NCI-H146 (cell line): Measurements from ENCODE around the gene GPR18.

Source experiments
- DNase-seq: peaks from one replicate; lab custom pipeline; 2025; lab: John Stamatoyannopoulos, UW

GPR18 gene

DNA sequence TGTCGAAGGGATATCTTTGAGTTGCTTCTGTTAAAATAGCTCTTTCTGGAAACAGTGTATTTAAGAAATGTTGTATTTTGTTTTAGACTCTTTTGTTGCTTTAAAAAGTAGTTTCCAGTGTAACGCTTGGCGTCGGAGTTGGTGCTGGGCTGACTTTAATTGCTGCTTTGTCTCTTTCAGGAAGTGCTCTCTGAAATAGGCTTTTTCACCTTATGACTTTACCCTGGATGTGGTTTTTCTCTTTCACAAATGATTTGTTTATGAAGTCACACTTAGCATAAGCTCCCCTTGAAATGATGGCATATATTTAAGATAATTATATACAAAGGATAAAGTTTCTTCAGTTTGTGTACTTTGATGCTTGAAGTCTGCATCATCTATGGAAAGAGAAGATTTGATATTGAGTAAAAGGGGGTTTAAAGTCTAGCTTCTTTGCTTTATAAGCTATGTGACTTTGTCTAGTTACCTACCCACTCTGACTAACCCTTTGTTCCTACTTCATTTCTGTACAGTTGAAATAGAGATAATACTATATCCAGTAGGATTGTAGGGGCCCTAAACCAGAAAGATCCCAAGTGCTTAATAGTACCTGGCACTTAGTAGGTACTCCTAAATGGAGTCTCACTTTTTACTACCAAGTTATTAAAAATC lies at the start of gene GPR18:
GPR18 (minus strand) TSS at position 170 of the 651 bp plus-strand sequence. CDS start 2,507 bp downstream, outside the sequence.
- no peak for DNase-seq

- no peak for DNase-seq
These were observed 49.6 kb upstream of the GPR18 start for GRCh38 chr13:99307648-99308339.

DNA sequence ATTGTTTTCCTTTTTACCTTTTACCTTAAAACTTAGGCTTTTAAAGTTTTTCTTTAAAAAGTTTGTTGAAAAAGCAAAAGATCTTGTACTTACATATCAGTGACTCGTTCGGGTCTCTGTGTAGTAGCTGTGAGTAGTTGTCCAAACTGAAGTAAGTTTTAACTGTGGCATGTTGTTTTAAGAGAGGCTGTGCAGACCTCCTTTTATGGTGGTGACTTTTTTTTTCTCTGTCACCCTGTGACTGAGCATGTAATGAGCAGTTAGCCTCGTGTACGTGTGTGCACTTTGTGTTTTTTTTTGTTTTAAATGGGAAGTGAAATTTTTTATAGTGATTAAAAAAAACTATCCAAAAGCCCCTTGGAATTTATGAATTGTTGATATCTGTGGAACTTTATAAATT lies 49.1 kb upstream of the GPR18 start, which contains the start of gene GPR183:
GPR183 (minus strand) TSS at position 153 of the 400 bp plus-strand sequence. CDS start 11,254 bp downstream, outside the sequence.
- DNase-seq: no peak

DNA sequence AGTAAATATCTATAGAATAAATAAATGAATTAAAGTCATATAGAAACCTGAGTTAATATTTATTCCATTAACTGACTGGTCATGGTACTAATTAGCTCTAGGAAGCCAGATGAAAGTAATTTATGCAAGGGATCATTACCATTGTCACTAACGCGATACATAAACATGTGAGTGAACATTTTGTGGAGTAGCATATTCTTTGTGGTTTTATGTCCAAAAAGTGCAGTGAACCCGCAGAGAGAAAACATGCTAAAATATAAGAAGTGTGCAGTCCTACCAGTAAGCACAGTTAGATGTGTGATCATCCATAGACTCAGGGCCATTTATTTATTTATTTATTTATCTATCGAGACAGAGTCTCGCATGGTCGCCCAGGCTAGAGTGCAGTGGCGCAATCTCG lies 47.4 kb upstream of the GPR18 start:
- DNase-seq: no peak

GRCh38 chr13:99305158-99305557 lies 47.0 kb upstream of the GPR18 start:
- DNase-seq: no peak

GRCh38 chr13:99304541-99304940 lies 46.4 kb upstream of the GPR18 start:
- no peak for DNase-seq

- DNase-seq: no peak
These were observed 45.8 kb upstream of the GPR18 start for GRCh38 chr13:99303863-99304521.

DNA sequence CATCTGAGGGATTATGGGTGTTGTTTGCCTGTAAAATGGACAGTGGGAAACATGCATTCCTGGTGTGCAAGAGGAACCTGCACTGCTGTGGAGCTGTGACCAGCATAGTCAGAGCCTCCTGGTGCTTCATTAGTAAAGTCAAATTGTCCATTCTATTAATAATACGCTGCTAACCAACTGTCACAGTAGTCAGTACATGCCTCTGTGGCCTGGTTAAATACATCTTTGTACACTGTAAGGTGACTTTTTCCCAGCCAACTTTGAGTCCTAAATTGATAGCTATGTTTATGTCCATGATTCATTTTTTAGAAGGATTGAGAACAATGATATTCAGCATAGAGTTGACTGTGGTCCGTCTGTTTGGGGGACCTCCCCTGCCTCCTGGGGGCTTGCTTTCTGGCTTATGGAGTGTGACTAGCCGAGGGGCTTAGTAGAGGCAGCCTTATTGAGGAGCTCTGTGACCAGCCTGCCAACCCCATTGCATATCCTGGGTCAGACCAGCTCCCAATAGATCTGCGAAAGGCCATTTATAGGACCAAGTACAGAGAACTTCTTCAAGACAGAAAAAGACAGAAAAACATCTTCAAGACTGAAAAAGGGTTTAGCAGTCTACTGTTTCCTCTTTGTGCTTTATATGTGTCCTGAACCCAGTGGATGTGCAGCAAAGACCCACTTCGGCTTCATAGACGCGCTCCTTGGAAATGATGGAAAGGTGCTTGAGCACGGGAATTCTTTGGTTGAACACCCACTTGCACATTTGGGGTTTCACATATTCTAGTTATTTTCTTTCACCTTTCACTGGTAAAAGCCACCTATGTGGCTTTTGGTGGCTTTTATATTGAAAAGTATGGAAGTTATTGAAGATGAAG lies 44.7 kb upstream of the GPR18 start:
- DNase-seq: no peak

DNA sequence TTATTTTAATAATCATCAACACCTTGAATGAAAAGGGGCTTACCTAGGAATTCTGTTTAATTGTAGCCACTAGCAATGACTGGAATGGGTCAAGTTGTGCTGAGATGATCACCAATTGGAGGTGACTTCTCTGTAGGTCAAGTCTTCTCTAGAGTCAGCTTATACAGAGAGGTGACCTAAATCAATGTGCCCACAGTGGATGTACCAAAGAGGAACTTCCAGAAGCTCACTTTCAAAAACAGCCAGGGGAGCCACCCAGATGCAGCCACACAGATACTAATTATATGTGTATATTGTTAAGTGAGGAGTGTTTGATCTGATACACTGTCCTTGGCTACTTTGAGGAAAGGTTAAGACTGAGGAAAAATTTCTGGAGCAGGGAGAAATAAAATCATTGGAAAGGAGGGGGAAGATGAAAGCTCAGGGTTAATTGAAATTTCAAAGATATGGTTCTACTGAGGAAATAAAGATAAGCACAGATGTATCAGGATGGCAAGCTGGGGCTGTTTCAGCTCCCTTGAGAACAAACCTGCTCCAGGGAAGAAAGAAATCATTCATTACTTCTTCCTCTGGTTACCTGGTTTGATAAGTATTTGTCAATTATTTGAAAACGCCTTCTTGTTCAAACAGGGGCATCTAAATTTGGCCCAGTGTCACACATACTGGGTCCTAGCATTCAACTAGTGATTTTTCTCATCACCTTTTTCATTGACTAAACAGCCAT lies 43.9 kb upstream of the GPR18 start:
- DNase-seq: no peak

DNA sequence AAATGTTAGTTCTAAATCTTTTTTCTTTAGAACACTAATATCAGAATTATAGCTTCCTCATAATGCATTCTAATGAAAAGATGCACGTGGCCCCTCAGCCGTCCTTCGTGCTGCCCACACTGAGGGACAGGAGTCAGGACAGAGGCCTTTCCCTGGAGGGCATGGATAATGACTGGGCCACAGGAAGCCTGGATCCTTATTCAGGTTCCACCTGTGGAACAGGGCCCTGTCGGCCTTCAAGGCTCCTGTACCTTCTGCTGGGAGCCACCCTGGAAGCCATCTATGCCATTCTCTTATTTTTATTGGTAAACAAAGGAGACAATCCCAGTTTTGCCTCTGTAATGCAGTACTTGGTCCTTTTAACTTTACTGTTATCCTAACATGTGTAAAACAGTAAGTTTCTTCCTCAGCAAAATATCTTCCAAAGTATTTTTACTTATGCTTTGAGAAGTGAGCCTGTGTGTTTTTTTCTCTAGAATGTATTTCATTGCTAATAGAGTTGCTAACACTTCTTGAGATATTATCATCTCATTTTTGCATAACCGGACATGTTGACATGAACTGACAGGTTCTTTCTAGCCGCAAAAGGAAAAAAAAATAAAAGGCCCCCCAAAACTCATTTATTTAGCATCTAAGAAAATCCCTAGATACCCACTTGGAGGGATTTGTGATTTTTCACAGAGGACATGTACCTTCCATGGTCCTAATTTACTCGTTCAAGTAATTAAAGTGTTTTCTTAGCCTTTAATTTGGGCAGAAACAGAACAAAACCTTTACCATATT lies 43.1 kb upstream of the GPR18 start:
- DNase-seq: no peak

DNA sequence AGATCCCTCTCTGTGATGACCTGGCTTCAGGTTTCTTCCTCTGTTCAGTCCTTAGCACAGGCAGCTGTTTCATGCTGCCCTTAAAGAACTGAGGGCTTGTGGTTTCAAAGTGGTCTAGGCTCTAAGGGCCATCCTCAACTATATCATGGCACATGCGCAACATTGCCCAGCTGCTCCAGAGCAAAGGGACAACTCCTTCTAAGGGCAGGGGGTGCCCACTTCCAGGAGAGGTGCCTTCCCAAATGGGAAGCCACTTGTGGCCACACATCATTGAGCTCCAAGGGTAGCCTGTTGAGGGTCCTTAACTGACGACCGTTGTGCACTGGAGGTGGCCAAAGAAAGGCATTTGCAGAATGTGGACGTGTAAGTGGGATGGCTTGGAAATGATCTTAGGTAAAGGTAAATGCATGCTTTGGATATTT lies 41.8 kb upstream of the GPR18 start:
- DNase-seq: no peak

DNA sequence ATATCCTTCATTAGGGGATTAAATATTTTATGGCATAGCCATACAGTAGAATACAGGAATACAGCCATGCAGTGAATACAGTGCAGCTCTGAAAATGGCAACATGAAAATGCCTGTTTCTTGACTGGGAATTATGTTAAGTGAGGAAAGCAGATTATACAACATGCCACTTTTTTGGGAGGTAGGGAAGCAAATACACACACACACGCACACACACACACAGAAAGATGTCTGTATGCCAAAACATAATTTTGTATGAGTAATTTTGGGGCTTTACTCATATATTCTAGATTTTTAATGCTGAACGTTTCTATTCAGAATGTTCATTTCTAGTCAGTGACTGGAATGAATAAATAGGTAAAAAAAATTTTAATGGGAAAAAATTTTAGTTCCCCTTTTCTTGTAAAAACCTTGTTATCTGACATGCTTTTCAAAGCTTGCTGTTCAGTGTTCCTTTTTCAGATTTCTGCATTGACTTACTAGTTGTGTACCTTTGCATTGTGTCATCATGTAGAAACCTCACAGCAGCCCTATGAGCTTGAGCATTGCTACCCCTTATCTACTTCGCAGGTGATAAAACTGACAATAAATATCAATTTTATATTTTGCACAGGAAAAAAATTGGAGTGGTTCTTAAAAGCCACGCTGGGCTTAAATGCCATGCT lies 41.2 kb upstream of the GPR18 start:
- DNase-seq: no peak

- no peak for DNase-seq
These were observed 39.9 kb upstream of the GPR18 start for GRCh38 chr13:99298056-99298455.

DNA sequence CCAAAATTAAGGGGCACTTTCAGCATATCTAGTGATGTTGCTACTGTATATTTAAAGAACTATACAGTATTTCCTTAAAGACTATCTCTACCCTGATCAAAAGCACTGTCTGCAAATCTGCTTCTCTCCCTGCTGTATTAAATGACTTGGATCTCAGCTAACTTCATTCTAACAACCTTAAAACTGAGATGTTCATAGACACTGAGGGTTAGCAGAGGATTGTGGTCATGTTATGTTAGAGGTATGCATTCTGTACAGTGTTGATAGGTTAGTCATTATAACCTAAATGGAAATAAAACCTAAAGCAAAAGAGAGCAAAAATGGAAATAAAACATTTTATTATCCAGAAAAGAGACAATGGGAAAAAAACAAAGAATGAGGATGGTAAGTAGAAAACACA lies 39.2 kb upstream of the GPR18 start:
- no peak for DNase-seq

DNA sequence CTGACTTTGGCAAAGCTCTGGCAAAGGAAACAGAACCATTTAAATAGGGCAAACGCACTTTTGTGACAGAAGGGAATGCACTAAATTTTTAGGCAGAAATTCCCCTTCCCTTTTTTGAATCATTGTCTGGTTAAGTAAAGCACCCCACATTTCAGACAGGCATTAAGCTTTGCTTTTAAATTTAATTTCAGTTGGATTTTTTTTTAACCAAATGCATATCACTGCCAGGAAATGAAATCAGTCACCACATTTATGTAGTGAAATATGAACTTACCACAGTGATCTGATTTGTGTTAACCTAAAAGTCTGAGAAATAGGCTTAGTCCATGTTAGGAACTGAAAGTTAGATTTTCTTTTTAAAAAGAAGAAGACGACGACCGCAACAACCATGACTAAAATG lies 38.2 kb upstream of the GPR18 start:
- DNase-seq: no peak

DNA sequence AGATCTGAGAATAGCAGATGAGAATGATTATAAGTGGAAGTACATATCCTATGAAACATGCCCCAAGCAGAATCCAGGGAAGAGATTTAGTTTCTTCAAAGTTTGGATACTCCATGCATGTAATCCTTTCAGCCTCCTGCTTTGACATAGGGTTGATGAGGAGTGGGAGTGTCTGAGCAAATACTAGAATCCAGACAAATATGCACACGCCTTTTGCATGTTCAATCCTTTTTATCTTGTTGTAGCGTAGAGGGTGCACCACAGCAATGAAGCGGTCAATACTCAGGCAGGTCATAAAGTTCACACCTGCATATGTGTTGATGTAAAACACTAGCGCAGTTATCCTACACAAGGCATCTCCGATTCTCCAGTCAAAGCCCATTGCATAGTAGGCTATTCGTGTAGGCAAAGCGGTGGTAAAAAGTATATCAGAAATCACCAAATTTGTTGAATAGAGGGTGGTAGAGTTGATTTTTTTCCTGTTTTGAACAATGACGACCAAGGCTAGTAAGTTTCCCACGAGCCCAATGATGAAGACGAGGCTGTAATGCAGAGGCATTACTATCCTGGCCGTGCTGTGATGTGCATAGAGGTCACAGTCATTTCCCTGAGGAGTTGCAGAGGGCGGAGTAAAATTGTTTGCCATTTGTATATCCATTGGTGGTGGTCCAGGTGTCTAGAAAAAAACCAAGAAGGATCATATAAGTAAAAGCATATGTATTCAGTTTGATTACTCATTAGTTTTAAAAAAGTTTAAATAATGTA lies 37.5 kb upstream of the GPR18 start:
- no peak for DNase-seq

DNA sequence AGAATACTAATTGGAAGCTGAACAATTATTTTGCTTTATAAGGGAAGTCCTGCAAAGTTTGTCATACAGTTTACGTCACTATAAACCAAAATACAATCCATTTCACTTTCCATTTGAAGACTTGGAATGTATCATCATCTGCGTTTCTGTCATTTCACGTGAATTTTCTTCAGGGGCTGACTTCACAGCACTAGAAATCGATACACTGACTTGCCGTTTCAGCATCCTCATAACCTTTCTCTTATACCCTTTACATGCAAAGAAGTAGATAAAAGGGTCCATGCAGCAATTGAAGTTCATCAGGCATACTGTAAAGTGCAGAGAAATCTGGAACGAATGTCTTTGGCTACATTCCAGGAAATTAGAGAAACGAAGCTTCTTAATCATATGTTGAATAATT lies 36.8 kb upstream of the GPR18 start:
- DNase-seq: no peak

DNA sequence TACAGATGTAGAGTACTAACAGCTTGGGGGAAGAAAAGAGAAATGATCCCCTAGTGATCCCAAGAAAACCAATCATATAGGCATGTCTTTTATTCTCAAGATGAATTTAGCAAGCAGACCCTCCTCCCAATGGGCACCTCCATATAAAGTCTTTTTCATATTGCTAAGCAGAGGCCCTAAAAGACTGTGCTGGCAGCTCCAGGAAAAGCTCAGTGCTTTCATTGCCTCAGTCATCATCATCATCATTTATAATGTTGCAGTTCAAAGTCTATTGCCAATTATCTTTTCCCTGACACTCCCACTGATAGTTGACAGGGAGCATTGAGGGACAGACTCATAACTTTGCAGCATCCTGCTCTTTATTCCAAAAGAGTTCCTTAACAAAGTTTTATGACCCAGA lies 36.0 kb upstream of the GPR18 start:
- DNase-seq: no peak

- DNase-seq: no peak
These were observed 35.0 kb upstream of the GPR18 start for GRCh38 chr13:99293178-99293577.
